Bronchial epithelial cell (primary cell): ENCODE results near the gene SCYGR3. TPM values are rescaled to one million over a fixed set of nuclear protein-coding genes. Genes with fewer than 3 reads are reported as not detected.
A peak's percentile ranks its signal among the peaks of the same experiment; 100 is the strongest.

ENCODE experiments used
- DNase-seq: peaks from one replicate; pipeline ENCODE4 v3.0.0-alpha.2; 2010; ENCODE audit warnings: low read depth
- FAIRE-seq: peaks from 2 replicates; lab custom pipeline; 2011; peaks lifted over from hg19 to GRCh38; lab: Jason Lieb, UNC
- H3K27me3 ChIP-seq: 2 replicates; pipeline ENCODE4 v1.5.1; 2011; ENCODE audit warnings: low read length; ENCODE audit not compliant: control insufficient read depth, insufficient read depth
- H3K36me3 ChIP-seq: 2 replicates; pipeline ENCODE4 v1.5.1; 2011; ENCODE audit warnings: low read length; ENCODE audit not compliant: control insufficient read depth, insufficient read depth
- H3K4me3 ChIP-seq: 2 replicates; pipeline ENCODE4 v1.5.1; 2011; ENCODE audit warnings: mild to moderate bottlenecking, low read depth, low read length, control low read depth
- CTCF ChIP-seq: IDR thresholded peaks from 2 replicates; pipeline ENCODE4 v1.5.1; 2011; ENCODE audit warnings: mild to moderate bottlenecking, moderate library complexity, low read length, control low read depth, inconsistent platforms; ENCODE audit not compliant: insufficient read depth, severe bottlenecking
- total RNA-seq: library from RNA; depleted of rRNA; stranded (reverse); fragments of >200 nt; gene quantifications from 2 replicates; pipeline ENCODE4 v1.2.1, GENCODE V29; 2014

Gene SCYGR3
- total RNA-seq, result not detected in 2 replicates

- no peak for FAIRE-seq
Observed at GRCh38 chr2:227614740-227615139, at the start of gene SCYGR3. Gene SCYGR3 (minus strand): TSS chr2:227614840. CDS start chr2:227614840, 0 bp downstream.

GRCh38 chr2:227661827-227662226, 47.2 kb upstream of the SCYGR3 start:
- no peak for DNase-seq
- no peaks in the 10 kb centered on the region for H3K36me3 ChIP-seq
- H3K27me3 ChIP-seq, result no peaks in the 10 kb centered on the region
- no peak for FAIRE-seq
- no peak overlapping the region for H3K4me3 ChIP-seq
- no peak for TF ChIP-seq CTCF

More at GRCh38 chr2:227614740-227615139, at the start of gene SCYGR3:
- no peaks in the 10 kb centered on the region for H3K36me3 ChIP-seq
- TF ChIP-seq CTCF, result no peak
- no peak within 1 kb of the TSS for H3K4me3 ChIP-seq
- peaks cover 1% of the 10 kb centered on the region for H3K27me3 ChIP-seq
- no peak for DNase-seq

GRCh38 chr2:227661025-227661649, 46.5 kb upstream of the SCYGR3 start:
- FAIRE-seq, result no peak

GRCh38 chr2:227657199-227657845, 42.7 kb upstream of the SCYGR3 start:
- FAIRE-seq (no peak), DNase-seq (peak; percentile 51)
- TF ChIP-seq CTCF, result no peak
- no peak overlapping the region for H3K4me3 ChIP-seq
- no peaks in the 10 kb centered on the region for H3K27me3 ChIP-seq
- H3K36me3 ChIP-seq, result no peaks in the 10 kb centered on the region

More at GRCh38 chr2:227661025-227661649, 46.5 kb upstream of the SCYGR3 start:
- no peak for DNase-seq
- Histone ChIP-seq H3K4me3 (no peak overlapping the region), H3K36me3 (no peaks in the 10 kb centered on the region), H3K27me3 (no peaks in the 10 kb centered on the region)
- no peak for TF ChIP-seq CTCF

GRCh38 chr2:227655454-227655853, 40.8 kb upstream of the SCYGR3 start:
- FAIRE-seq (no peak), DNase-seq (peak; percentile 94)
- H3K4me3 ChIP-seq, result no peak overlapping the region
- no peak for TF ChIP-seq CTCF
- no peaks in the 10 kb centered on the region for H3K36me3 ChIP-seq
- no peaks in the 10 kb centered on the region for H3K27me3 ChIP-seq
